Skin of body (tissue), 2 donors: ENCODE results near the gene CACNA1I. TPM values are rescaled to one million over a fixed set of nuclear protein-coding genes. Genes with fewer than 3 reads are reported as not detected.

ENCODE experiments used
- DNase-seq: peaks from one replicate; lab custom pipeline; 2025; lab: John Stamatoyannopoulos, UW
- total RNA-seq: library from RNA; depleted of rRNA; stranded (reverse); fragments of >200 nt; gene quantifications from one replicate; pipeline ENCODE4 v1.2.3, GENCODE V29; 2014

Gene CACNA1I
- total RNA-seq, 1 donor from 2014 or later = 0.20 TPM

- DNase-seq = no peak
Measured at GRCh38 chr22:39689421-39689820, 118.9 kb downstream of the CACNA1I start.

GRCh38 chr22:39690881-39691605 lies 120.5 kb downstream of the CACNA1I start:
- DNase-seq = no peak

DNA sequence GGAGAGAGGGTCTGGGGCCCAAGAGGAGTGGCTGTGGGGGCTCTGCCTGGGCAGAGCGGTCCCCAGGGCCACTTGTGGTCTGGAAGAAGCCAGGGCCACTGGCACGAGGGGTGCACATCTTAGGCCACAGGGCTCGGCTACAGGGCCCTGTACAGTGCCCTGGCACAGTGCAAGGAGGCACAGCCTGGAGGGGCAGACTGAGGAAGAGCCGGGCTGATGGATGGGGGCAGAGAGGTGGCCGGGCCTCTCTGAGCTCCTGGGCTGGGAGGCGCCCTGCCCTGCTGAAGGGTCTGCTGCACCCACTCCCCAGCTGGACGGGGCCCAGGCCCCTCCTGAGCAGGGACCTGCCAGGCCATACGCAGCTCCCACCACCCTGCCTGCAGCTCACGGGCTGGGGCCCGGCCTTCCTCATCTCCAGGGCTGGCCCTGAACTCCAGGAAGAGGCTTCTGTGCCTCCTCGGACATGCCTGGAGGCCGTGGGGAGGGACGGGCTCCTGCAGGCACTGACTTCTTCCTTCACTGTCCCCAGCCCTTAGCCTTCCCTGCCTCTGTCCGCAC lies 123.5 kb downstream of the CACNA1I start:
- no peak for DNase-seq

- DNase-seq = no peak
Measured at GRCh38 chr22:39697790-39698430, 127.4 kb downstream of the CACNA1I start.

- no peak for DNase-seq
Measured at GRCh38 chr22:39699631-39700360, 129.2 kb downstream of the CACNA1I start.

DNA sequence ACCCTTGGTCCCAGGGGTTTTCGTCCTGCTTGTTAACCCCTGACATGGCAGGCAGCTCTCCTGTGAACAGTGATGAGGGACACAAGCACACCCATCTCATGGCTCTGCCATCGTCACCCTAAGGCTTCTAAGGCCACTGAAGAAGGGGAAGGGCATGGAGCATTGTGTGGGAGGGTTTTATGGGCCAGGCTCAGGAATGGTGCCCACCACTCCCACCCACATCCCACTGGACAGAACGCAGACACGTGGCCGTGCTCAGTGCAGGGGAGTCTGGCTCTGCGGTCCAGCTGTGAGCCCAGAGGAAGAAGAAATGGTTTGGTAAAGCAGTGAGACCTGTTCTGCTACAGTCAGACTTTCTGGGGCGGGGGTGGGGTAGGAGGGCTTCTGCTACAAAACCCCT lies 130.0 kb downstream of the CACNA1I start:
- no peak for DNase-seq

GRCh38 chr22:39703091-39703490 lies 132.5 kb downstream of the CACNA1I start:
- no peak for DNase-seq

- DNase-seq = no peak
Measured at GRCh38 chr22:39703928-39704639, 133.5 kb downstream of the CACNA1I start.

GRCh38 chr22:39705386-39705785 lies 134.8 kb downstream of the CACNA1I start:
- DNase-seq = no peak

- DNase-seq = no peak
Measured at GRCh38 chr22:39706376-39707140, 136.0 kb downstream of the CACNA1I start.

DNA sequence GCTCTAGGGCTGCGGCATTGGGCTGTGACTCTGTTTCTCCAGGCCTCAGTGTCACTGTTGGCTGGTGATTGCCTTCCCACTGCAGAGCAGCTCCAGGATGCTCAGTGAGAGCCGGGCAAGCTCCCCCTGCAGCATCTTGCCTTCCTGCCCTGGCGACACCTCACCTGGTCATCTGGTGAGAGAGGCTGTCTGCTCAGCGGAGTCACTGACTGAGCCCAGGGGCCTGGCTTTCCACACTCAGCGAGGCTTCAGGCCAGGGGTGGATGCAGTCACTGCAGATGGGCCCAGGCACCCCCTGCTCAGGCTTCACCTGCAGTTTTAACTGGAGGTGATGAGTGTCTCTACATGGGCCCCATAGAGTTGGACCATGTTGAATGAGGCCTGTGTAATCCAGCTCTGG lies 136.8 kb downstream of the CACNA1I start:
- no peak for DNase-seq

GRCh38 chr22:39707816-39708215 lies 137.3 kb downstream of the CACNA1I start:
- DNase-seq = no peak

DNA sequence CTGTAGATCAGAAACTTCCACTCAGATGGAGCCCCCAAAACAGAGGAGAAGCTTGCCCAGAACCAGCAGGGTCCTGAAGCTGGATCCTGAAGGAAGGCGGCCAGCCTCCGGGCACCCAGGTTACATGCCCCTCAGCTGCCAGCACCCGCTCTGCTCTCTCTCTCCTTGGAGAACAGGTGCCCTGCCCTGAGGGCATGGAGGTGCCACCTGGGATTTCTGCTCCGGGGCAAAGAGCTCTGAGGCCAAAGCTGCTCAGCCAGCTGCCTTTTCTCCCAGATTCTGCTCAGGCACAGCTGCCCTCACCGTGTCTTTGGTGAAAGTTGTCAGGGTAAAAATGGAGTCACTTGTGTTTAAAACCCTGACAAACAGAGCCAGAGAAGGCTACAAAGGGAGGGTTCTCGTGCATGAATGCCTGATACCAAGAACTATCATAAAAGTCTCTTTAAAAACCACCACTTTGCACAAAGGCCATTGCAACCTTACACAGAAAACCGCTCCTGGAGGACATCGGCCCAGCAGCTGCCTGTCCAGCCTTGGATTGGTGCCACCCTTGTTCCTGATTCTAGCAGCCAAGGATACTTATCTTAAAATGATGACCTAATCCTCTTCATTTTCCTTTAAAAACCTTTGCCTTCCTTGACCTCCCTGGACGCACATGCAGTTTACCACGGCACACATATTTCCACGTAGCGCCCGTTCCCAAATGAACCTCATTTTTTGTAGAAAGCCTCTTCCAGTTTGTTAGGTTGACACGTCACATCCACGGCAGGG lies 140.0 kb downstream of the CACNA1I start:
- DNase-seq = no peak

- no peak for DNase-seq
Measured at GRCh38 chr22:39712081-39712480, 141.5 kb downstream of the CACNA1I start.

- DNase-seq = no peak
Measured at GRCh38 chr22:39712751-39713525, 142.4 kb downstream of the CACNA1I start.

DNA sequence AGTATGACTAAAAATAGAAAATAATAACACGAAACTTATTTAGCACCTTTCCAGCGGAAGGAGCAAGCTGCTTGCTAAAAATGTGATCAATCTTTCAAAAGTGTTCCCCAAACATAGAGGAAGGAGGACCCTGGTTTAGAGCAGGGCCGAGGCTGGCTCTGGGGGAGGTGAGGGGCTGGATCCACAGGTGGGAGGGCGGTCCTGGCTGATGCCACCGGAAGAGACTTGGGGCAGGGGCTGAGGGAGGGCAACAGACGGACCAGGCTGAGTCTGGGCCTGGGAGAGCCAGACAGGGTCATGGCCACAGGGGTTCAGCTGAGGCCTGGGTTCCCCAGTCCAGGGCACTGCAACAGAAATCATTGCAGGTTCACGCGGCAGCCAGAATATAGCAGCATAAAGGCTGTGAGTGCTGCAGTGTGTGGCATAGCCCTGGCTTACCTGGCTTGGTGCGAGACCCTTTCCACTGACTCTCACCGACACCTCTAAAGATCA lies 143.3 kb downstream of the CACNA1I start:
- DNase-seq = no peak

- no peak for DNase-seq
Measured at GRCh38 chr22:39714321-39714720, 143.8 kb downstream of the CACNA1I start.

- no peak for DNase-seq
Measured at GRCh38 chr22:39715778-39716495, 145.4 kb downstream of the CACNA1I start.
